22Rv1 (cell line): ENCODE measurements around the gene ARVCF.

Experiments used
- ZFX ChIP-seq: fragments of 450-650 bp; IDR thresholded peaks from 2 replicates; pipeline ENCODE4 v1.6.1; 2017; ENCODE audit warnings: antibody characterized with exemption, borderline replicate concordance
- TF ChIP-seq, protein P1 (sequence below): fragments of 450-650 bp; IDR thresholded peaks from 2 replicates; pipeline ENCODE4 v1.5.1; 2017; ENCODE audit warnings: mild to moderate bottlenecking

DNA sequence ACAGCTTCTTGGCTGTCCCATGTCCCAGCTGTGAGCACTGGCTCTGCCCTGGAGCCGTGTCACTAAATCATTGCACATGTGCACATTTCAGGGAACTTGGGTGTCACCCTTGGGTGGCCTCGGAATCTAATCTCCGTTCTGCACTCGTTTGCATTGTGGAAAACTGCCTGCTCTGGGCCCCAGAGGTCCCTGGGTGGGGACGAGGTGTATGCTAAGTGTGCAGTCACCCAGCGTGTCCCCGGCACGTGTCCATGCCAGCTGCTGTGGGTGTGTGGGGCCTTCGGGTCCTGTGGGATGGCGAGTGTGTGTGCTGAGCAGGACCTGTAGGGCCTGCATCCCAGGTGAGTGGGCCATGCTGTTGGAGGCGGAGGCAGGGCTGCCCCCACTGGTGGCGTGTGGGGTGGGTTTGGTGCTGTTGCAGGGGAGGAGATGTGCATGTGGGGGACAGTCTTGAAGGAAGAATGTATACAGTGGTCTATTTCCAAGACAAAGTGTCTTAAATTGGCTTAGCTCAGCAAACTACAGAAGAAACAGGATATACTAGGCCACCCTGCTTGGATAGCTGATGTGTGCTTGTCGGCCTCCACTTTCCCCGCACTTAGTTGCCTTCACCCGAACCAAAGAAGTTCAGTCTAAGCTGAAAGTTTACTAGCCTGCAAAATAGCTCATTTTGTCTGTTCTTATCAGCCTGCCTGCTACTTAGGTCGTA is 18.9 kb upstream of the ARVCF start:
- TF ChIP-seq, protein P1, sequence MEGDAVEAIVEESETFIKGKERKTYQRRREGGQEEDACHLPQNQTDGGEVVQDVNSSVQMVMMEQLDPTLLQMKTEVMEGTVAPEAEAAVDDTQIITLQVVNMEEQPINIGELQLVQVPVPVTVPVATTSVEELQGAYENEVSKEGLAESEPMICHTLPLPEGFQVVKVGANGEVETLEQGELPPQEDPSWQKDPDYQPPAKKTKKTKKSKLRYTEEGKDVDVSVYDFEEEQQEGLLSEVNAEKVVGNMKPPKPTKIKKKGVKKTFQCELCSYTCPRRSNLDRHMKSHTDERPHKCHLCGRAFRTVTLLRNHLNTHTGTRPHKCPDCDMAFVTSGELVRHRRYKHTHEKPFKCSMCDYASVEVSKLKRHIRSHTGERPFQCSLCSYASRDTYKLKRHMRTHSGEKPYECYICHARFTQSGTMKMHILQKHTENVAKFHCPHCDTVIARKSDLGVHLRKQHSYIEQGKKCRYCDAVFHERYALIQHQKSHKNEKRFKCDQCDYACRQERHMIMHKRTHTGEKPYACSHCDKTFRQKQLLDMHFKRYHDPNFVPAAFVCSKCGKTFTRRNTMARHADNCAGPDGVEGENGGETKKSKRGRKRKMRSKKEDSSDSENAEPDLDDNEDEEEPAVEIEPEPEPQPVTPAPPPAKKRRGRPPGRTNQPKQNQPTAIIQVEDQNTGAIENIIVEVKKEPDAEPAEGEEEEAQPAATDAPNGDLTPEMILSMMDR: no peak
- no peak for TF ChIP-seq ZFX
